ENCODE measurements around the gene CLNS1A. TPM values are rescaled to one million over a fixed set of nuclear protein-coding genes. Genes with fewer than 3 reads are reported as not detected.

The CLNS1A gene
- total and polyA plus RNA-seq, 2 donors (not counting 1 experiment from before 2014, with no cell fraction given), result 39.3 to 121 TPM

GRCh38 chr11:77596626-77597025 lies 41.0 kb downstream of the CLNS1A start:
- Histone ChIP-seq H3K36me3 (replicated peaks in 1 of 2; ENCODE audit: control extremely low read depth in 1 of 2, control insufficient read depth in 1 of 2, extremely low read depth in 1 of 2, insufficient read depth in 2 of 2, low read length in 1 of 2) (peaks cover 0 to 2% of the 10 kb centered on the region in 2 experiments), H3K4me2 (replicated peaks; ENCODE audit: low read depth, low read length, poor library complexity, severe bottlenecking) (no peak overlapping the region), H4K20me1 (ENCODE audit: control insufficient read depth, insufficient read depth, low read length, poor library complexity, severe bottlenecking) (no peaks in the 10 kb centered on the region), H3K4me3 (ENCODE audit: control extremely low read depth in 1 of 5, extremely low read depth in 1 of 5, insufficient read depth in 1 of 5, low read depth in 2 of 5, low read length in 4 of 5) (no peak overlapping the region), H3K4me1 (ENCODE audit: control insufficient read depth in 2 of 2, insufficient read depth in 2 of 2, low read length in 2 of 2) (no peaks in the 10 kb centered on the region), H3K9ac (ENCODE audit: low read length) (no peak overlapping the region), H3K9me3 (ENCODE audit: control extremely low read depth in 1 of 3, control insufficient read depth in 2 of 3, insufficient read depth in 1 of 3, low read length in 2 of 3) (no peaks in the 10 kb centered on the region), H3K27ac (ENCODE audit: low read length in 2 of 2) (no peak overlapping the region), H2AFZ (ENCODE audit: insufficient read depth, low read depth, low read length, poor library complexity, severe bottlenecking) (no peak overlapping the region), H3K27me3 (replicated peaks in 1 of 4; ENCODE audit: control extremely low read depth in 1 of 4, control insufficient read depth in 3 of 4, insufficient read depth in 4 of 4, low read length in 3 of 4) (no peaks in the 10 kb centered on the region), H3K79me2 (ENCODE audit: control insufficient read depth, insufficient read depth, low read length) (no peaks in the 10 kb centered on the region)
- Mint-ChIP-seq H3K4me1 (no peaks in the 10 kb centered on the region), H3K27me3 (no peaks in the 10 kb centered on the region), H3K4me3 (no peak overlapping the region), H3K9me3 (ENCODE audit: insufficient read depth) (no peaks in the 10 kb centered on the region), H3K27ac (no peak overlapping the region)
- ATAC-seq (ENCODE audit: low read depth), result no peak
- TF ChIP-seq EZH2 (IDR thresholded peaks at IDR 0.05; ENCODE audit: borderline replicate concordance, insufficient read depth, low read depth, low read length, poor library complexity, severe bottlenecking) (no peak), CTCF (IDR thresholded peaks at IDR 0.05) (no peak)
- CTCF ChIA-PET, result no interaction called here
- intact Hi-C loops (cut with micrococcal nuclease), result no loop called here
- WGBS (ENCODE audit: insufficient coverage), result no CpG with 5 or more reads among the region's 2 CpGs
- DNase-seq, result no peak
- POLR2A ChIA-PET, result no interaction called here

- H3K4me1 Mint-ChIP-seq, result peaks cover 13% of the 10 kb centered on the region
- H3K9me3 ChIP-seq (ENCODE audit: control extremely low read depth in 1 of 3, control insufficient read depth in 2 of 3, insufficient read depth in 1 of 3, low read length in 2 of 3), result no peaks in the 10 kb centered on the region
- H3K36me3 ChIP-seq (replicated peaks in 1 of 2; ENCODE audit: control extremely low read depth in 1 of 2, control insufficient read depth in 1 of 2, extremely low read depth in 1 of 2, insufficient read depth in 2 of 2, low read length in 1 of 2), result no peaks in the 10 kb centered on the region
- no peaks in the 10 kb centered on the region for H3K27me3 Mint-ChIP-seq
- no peaks in the 10 kb centered on the region for H4K20me1 ChIP-seq (ENCODE audit: control insufficient read depth, insufficient read depth, low read length, poor library complexity, severe bottlenecking)
- H3K9ac ChIP-seq (ENCODE audit: low read length), result no peak overlapping the region
- no peaks in the 10 kb centered on the region for H3K9me3 Mint-ChIP-seq (ENCODE audit: insufficient read depth)
- ATAC-seq (ENCODE audit: low read depth), result no peak
- intact Hi-C loops (cut with micrococcal nuclease), result no loop called here
- DNase-seq, result no peak
- no peak overlapping the region for H3K4me3 ChIP-seq (ENCODE audit: control extremely low read depth in 1 of 5, extremely low read depth in 1 of 5, insufficient read depth in 1 of 5, low read depth in 2 of 5, low read length in 4 of 5)
- no peak overlapping the region for H3K27ac ChIP-seq (ENCODE audit: low read length in 2 of 2)
- H3K27me3 ChIP-seq (replicated peaks in 1 of 4; ENCODE audit: control extremely low read depth in 1 of 4, control insufficient read depth in 3 of 4, insufficient read depth in 4 of 4, low read length in 3 of 4), result no peaks in the 10 kb centered on the region
- no peak overlapping the region for H3K4me2 ChIP-seq (replicated peaks; ENCODE audit: low read depth, low read length, poor library complexity, severe bottlenecking)
- peaks cover under 1 to 10% of the 10 kb centered on the region in 2 donors for H3K4me1 ChIP-seq (ENCODE audit: control insufficient read depth in 2 of 2, insufficient read depth in 2 of 2, low read length in 2 of 2)
- no peak overlapping the region for H3K27ac Mint-ChIP-seq
- POLR2A ChIA-PET, result no interaction called here
- TF ChIP-seq EZH2 (IDR thresholded peaks at IDR 0.05; ENCODE audit: borderline replicate concordance, insufficient read depth, low read depth, low read length, poor library complexity, severe bottlenecking) (no peak), CTCF (IDR thresholded peaks at IDR 0.05) (no peak)
- CTCF ChIA-PET, result no interaction called here
- H2AFZ ChIP-seq (ENCODE audit: insufficient read depth, low read depth, low read length, poor library complexity, severe bottlenecking), result no peak overlapping the region
- no peak overlapping the region for H3K4me3 Mint-ChIP-seq
- no peaks in the 10 kb centered on the region for H3K79me2 ChIP-seq (ENCODE audit: control insufficient read depth, insufficient read depth, low read length)
Observed at GRCh38 chr11:77593883-77594282, 43.7 kb downstream of the CLNS1A start.

Data from B cell (primary cell).